ENCODE data around the gene GRM7.

Gene GRM7

GRCh38 chr3:7421065-7421464, 560.1 kb downstream of the GRM7 start:
- no peak for DNase-seq

GRCh38 chr3:7423036-7423435, 562.1 kb downstream of the GRM7 start:
- DNase-seq, result no peak

GRCh38 chr3:7423995-7424394, 563.1 kb downstream of the GRM7 start:
- no peak for DNase-seq

GRCh38 chr3:7428206-7428718, 567.3 kb downstream of the GRM7 start:
- DNase-seq, result no peak

- no peak for DNase-seq
Measured at GRCh38 chr3:7432610-7433009, 571.7 kb downstream of the GRM7 start.

- no peak for DNase-seq
Measured at GRCh38 chr3:7433073-7433472, 572.2 kb downstream of the GRM7 start.

- DNase-seq, result no peak
Measured at GRCh38 chr3:7436542-7436941, 575.6 kb downstream of the GRM7 start.

- DNase-seq, result no peak
Measured at GRCh38 chr3:7437231-7437630, 576.3 kb downstream of the GRM7 start.

- DNase-seq, result no peak
Measured at GRCh38 chr3:7439101-7439680, 578.3 kb downstream of the GRM7 start.

GRCh38 chr3:7444886-7445285, 584.0 kb downstream of the GRM7 start:
- no peak for DNase-seq

- DNase-seq, result no peak
Measured at GRCh38 chr3:7445331-7445730, 584.4 kb downstream of the GRM7 start.

- peak; percentile 24 to 37 (median 32) for DNase-seq
Measured at GRCh38 chr3:7447197-7447769, 586.4 kb downstream of the GRM7 start.

- DNase-seq, result no peak
Measured at GRCh38 chr3:7456386-7456785, 595.5 kb downstream of the GRM7 start.

GRCh38 chr3:7461202-7461825, 600.4 kb downstream of the GRM7 start:
- DNase-seq, result peak in 1 of 3 donors; percentile 5

- no peak for DNase-seq
Measured at GRCh38 chr3:7469866-7470265, 609.0 kb downstream of the GRM7 start.

- DNase-seq, result no peak
Measured at GRCh38 chr3:7484636-7485035, 623.7 kb downstream of the GRM7 start.

- no peak for DNase-seq
Measured at GRCh38 chr3:7487763-7488162, 626.8 kb downstream of the GRM7 start.

- DNase-seq, result no peak
Measured at GRCh38 chr3:7489417-7489816, 628.5 kb downstream of the GRM7 start.

GRCh38 chr3:7498715-7499114, 637.8 kb downstream of the GRM7 start:
- DNase-seq, result no peak

- DNase-seq, result no peak
Measured at GRCh38 chr3:7503431-7503830, 642.5 kb downstream of the GRM7 start.

- peak in 1 of 3 donors; percentile 2 for DNase-seq
Measured at GRCh38 chr3:7504886-7505775, 644.2 kb downstream of the GRM7 start.

- no peak for DNase-seq
Measured at GRCh38 chr3:7506606-7507180, 645.8 kb downstream of the GRM7 start.

- DNase-seq, result no peak
Measured at GRCh38 chr3:7508821-7509220, 647.9 kb downstream of the GRM7 start.
